Kasumi-1 (cell line): ENCODE results near the gene TTC33.
"Not testable (repeated sequence)": the region's sequence is repeated elsewhere in the genome, so short reads cannot be mapped to it uniquely, and the experiment has no call there.

ENCODE experiments used
- DNase-seq, 2 experiments: peaks; one replicate each; lab custom pipeline; 2025; lab: John Stamatoyannopoulos, UW

TTC33 gene

GRCh38 chr5:40679148-40679912, 76.4 kb downstream of the TTC33 start:
- DNase-seq = peak; percentile 93 to 95

- no peak for DNase-seq
These were observed 77.2 kb downstream of the TTC33 start for GRCh38 chr5:40678460-40679147.

GRCh38 chr5:40678026-40678425, 77.7 kb downstream of the TTC33 start:
- DNase-seq = peak in 1 of 2 experiments; percentile 21

- DNase-seq = no peak
These were observed 78.3 kb downstream of the TTC33 start for GRCh38 chr5:40677456-40677855.

GRCh38 chr5:40676613-40677343, 79.0 kb downstream of the TTC33 start:
- no peak for DNase-seq

GRCh38 chr5:40675396-40676133, 80.2 kb downstream of the TTC33 start:
- no peak for DNase-seq

GRCh38 chr5:40674661-40675235, 81.0 kb downstream of the TTC33 start:
- no peak for DNase-seq

- peak; percentile 83 to 89 for DNase-seq
These were observed 83.3 kb downstream of the TTC33 start for GRCh38 chr5:40672425-40672824.

GRCh38 chr5:40669606-40670390, 86.0 kb downstream of the TTC33 start:
- DNase-seq = peak; percentile 28 to 50

GRCh38 chr5:40667161-40667663, 88.5 kb downstream of the TTC33 start:
- DNase-seq = no peak

- DNase-seq = no peak
These were observed 89.1 kb downstream of the TTC33 start for GRCh38 chr5:40666657-40667056.

- peak; percentile 47 to 71 for DNase-seq
These were observed 90.0 kb downstream of the TTC33 start for GRCh38 chr5:40665635-40666298.

- DNase-seq = no peak
These were observed 95.0 kb downstream of the TTC33 start for GRCh38 chr5:40660751-40661150.

GRCh38 chr5:40656766-40657165, 99.0 kb downstream of the TTC33 start:
- DNase-seq = no peak

- DNase-seq = not testable (repeated sequence)
These were observed 99.7 kb downstream of the TTC33 start for GRCh38 chr5:40656091-40656490.

- DNase-seq = peak in 1 of 2 experiments; percentile 28
These were observed 100.6 kb downstream of the TTC33 start for GRCh38 chr5:40655138-40655537.

GRCh38 chr5:40654377-40654991, 101.3 kb downstream of the TTC33 start:
- DNase-seq = no peak

GRCh38 chr5:40653221-40654022, 102.3 kb downstream of the TTC33 start:
- DNase-seq = no peak
